ENCODE results near the gene PTH1R. TPM values are rescaled to one million over a fixed set of nuclear protein-coding genes. Genes with fewer than 3 reads are reported as not detected.

The PTH1R gene
- total RNA-seq, 1 experiment from 2014 or later: 1.0 TPM

GRCh38 chr3:46918634-46919033 is 41.1 kb downstream of the PTH1R start:
- no CpG with 5 or more reads among the region's 4 CpGs for WGBS (ENCODE audit: extremely low coverage, insufficient read length, low lambda C conversion rate)
- no peaks in the 10 kb centered on the region for H3K9me3 ChIP-seq (ENCODE audit: control insufficient read depth, low read depth, low read length)
- no peak overlapping the region for H3K18ac ChIP-seq (ENCODE audit: insufficient read length, low read depth, low read length)
- H3K4ac ChIP-seq (ENCODE audit: low read depth, low read length): no peak overlapping the region
- no peak overlapping the region for H2BK12ac ChIP-seq (ENCODE audit: insufficient read length, low read depth, low read length)
- peaks cover 5 to 8% of the 10 kb centered on the region in 2 experiments; a peak in 4 of 5 replicates for H3K9me3 Mint-ChIP-seq
- no peak overlapping the region for H3K4me3 Mint-ChIP-seq
- no peak overlapping the region for H3K23ac ChIP-seq (ENCODE audit: insufficient read length, low read depth, low read length)
- no peaks in the 10 kb centered on the region for H3K27me3 ChIP-seq (ENCODE audit: insufficient read depth, low read length)
- H2BK120ac ChIP-seq (ENCODE audit: low read depth, low read length, poor library complexity, severe bottlenecking): no peak overlapping the region
- H3T11ph ChIP-seq (ENCODE audit: low read length): no peak overlapping the region
- H3K27ac ChIP-seq (ENCODE audit: insufficient read length, low read depth, low read length): no peak overlapping the region
- H4K20me1 ChIP-seq (ENCODE audit: control insufficient read depth, insufficient read depth, insufficient read length): no peaks in the 10 kb centered on the region
- H3K79me2 ChIP-seq (ENCODE audit: insufficient read depth, low read length): no peaks in the 10 kb centered on the region
- no peak overlapping the region for H4K8ac ChIP-seq (replicated peaks; ENCODE audit: insufficient read length, low read depth, low read length)
- H3K79me1 ChIP-seq (ENCODE audit: insufficient read depth, low read depth, low read length, poor library complexity, severe bottlenecking): no peaks in the 10 kb centered on the region
- no peak overlapping the region for H3K4me2 ChIP-seq (ENCODE audit: insufficient read depth, insufficient read length, low read length)
- no peak overlapping the region for H4K91ac ChIP-seq (ENCODE audit: insufficient read length, low read depth, low read length)
- no peaks in the 10 kb centered on the region for H3K4me1 Mint-ChIP-seq
- no peak overlapping the region for H3K56ac ChIP-seq (ENCODE audit: insufficient read length, low read depth, low read length)
- H3K14ac ChIP-seq (ENCODE audit: insufficient read depth, low read length): no peak overlapping the region
- H3K9ac ChIP-seq (ENCODE audit: extremely low read depth, insufficient read length, low read length): no peak overlapping the region
- DNase-seq: no peak
- H2AFZ ChIP-seq (ENCODE audit: low read length): no peak overlapping the region
- no peaks in the 10 kb centered on the region; the same call in 1 of the 2 replicates for H3K27me3 Mint-ChIP-seq (ENCODE audit: low read depth)
- no peak overlapping the region for H2BK20ac ChIP-seq (ENCODE audit: low read depth, low read length, poor library complexity, severe bottlenecking)
- no peak overlapping the region for H2AK5ac ChIP-seq (ENCODE audit: insufficient read length, low read length)
- H2BK15ac ChIP-seq (ENCODE audit: low read depth, low read length): no peak overlapping the region
- no peaks in the 10 kb centered on the region for H3K4me1 ChIP-seq (ENCODE audit: insufficient read depth, low read length)
- no peak overlapping the region for H2BK5ac ChIP-seq (ENCODE audit: insufficient read length, low read length)
- H3K36me3 Mint-ChIP-seq (ENCODE audit: insufficient read depth in 1 of 3, low read depth in 3 of 3): peaks cover 61 to 68% (median 63%) of the 10 kb centered on the region in 3 experiments
- H3K23me2 ChIP-seq (ENCODE audit: insufficient read length, low read depth, low read length, poor library complexity, severe bottlenecking): no peaks in the 10 kb centered on the region
- H3K27ac Mint-ChIP-seq: no peak overlapping the region
- no peak overlapping the region for H4K5ac ChIP-seq (ENCODE audit: insufficient read length, low read depth, low read length)
- no peak for TF ChIP-seq CTCF (conservative IDR thresholded peaks at IDR 0.05)

Data from H9 (cell line).